GM18861 (cell line): ENCODE measurements around the gene C2CD4D.

Source experiments
- ATAC-seq: cut with Tn5 transposase; IDR thresholded peaks from one replicate; pipeline ENCODE4 v1.9.1; 2021; ENCODE audit not compliant: unreplicated experiment

Gene C2CD4D

GRCh38 chr1:151835596-151835995 lies 4.0 kb downstream of the C2CD4D start:
- ATAC-seq = no peak

DNA sequence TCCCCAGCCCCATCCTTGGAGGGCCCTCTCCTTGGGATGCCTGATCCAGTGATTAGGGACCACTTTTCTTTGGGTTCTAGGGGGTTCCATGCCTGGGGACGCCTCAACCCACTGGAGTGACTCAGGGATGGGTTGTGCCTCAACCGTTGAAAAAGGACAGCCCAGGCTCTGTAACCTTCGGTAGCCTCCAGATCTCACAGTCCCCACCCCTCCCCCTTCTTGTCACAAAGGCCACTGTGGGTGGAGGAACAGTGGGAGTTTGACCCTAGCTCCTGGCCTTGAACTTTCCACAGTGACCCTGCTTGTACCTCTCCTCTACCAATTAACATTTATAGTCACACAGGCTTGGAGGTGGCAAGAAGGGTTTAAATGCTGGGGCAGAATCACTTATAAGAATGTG lies 5.4 kb downstream of the C2CD4D start:
- no peak for ATAC-seq

- ATAC-seq = no peak
These were observed 6.3 kb downstream of the C2CD4D start for GRCh38 chr1:151833172-151833900.

- ATAC-seq = no peak
These were observed 7.2 kb downstream of the C2CD4D start for GRCh38 chr1:151832318-151832980.

- no peak for ATAC-seq
These were observed 8.0 kb downstream of the C2CD4D start, which contains the start of gene RORC for GRCh38 chr1:151831605-151832004. RORC (minus strand) TSS chr1:151831802; CDS start chr1:151831764, 38 bp downstream.

- no peak for ATAC-seq
These were observed 8.4 kb downstream of the C2CD4D start for GRCh38 chr1:151831256-151831591.

DNA sequence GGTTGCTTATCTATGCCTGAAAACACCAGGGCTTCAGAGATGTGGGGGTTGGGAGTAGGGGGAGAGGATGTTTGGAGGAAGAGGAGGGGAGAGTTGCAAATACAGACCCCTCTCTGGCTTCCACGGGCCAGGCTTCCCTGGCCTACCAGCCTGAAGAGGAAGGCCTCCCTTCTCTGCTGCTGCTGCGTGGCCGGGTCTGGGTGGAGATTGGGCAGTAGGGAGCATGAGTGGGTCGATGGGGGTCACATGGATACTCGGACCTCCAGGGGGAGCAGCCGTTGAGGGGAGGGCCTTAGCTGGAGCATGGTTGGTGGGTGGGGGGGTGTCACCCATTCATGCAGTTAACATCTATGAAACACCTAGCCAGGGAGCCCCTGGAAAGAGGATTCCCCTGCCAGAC lies 9.6 kb downstream of the C2CD4D start:
- ATAC-seq = no peak

DNA sequence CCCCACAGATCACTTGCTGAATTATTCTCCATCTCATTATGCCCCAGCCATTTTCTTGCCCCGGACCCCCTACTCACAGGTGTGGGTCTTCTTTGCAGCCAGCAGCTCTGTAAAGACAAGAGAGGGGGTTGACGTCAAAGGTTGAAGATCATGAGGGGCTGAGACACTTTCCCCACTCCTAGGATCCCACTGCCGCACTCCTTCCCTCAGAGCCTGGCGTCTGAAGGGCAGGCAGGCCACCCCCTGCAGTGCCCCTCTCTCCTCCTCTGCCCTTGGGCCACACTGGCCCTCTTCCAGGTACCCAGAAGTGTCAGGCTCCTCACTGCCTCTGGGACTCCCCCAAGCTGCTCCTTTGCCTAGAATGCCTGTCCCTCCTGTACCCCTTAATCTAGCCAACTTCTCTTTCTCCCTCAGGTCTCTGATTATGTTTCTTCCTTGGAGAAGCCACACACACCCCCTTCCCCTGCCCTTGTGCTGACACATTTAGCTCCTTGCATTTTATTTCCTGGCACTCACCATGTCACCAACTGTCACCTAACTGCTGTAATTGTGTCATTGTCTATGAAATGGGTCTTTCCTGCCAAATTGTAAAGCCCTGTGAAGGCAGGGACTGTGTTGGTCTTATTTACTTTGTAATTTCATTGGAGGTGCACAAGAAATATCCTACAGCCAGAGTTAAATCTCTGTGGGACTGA lies 10.1 kb downstream of the C2CD4D start:
- ATAC-seq = no peak

DNA sequence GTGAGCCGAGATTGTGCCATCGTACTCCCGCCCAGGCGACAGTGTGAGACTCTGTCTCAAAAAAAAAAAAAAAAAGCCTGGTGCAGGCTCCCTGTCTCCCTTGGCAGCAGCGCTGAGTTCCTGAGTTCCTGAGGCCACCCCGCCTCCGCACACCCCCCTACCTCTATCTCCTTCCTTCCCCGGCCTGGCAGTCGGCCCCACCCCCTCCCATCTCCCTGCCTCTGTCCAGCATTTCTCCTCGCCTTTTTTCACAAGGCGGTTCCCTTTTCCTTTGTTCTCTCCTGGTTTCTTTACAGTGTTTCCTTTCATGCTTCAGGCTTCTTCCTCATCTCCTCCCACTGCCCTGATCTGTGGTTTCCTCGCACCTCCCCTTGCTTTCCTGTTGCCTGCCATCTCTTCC lies 10.7 kb downstream of the C2CD4D start:
- ATAC-seq = no peak

- ATAC-seq = no peak
These were observed 11.8 kb downstream of the C2CD4D start for GRCh38 chr1:151827853-151828252.

DNA sequence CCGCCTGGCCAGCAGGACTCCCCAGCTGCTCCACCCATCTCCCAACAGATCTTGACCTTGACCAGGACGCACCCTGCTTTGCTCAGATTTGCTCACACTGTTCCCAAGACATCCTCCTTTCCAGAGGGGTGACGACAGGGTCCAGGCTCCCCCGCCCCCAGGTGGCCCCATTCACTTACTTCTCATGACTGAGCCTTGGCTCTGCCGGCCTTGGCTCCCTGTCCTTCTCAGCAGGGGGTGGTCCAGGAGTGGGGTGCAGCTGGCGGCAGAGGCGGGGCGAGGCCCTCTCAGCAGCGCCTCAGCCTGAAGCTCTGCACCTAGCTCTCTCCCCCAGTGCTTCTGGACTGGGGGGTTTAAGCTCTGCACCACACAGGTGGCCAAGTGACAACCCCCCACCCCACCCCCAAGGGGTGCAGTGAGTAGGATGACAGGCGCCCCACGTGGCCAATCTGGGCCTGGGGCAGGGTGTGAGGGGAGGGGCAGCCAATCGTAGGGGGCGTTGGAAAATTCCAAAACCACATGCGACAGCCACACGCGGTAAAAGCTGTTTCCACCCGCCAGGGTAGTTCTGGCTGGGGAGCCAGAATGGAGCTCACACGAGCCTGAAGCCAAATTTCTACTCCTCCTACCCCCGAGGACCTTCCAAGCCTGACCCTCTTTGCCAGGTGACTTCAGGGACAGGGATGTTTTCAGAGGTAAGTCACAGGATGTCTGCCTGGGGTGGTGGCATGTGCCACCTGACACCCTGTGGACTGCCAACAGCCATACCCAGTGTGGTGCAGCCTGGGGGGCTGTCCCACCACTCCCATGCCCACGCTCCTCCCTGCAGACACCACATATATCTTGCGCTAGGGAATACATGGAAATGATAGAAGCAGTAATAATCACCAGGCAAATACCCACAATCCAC lies 13.6 kb downstream of the C2CD4D start:
- ATAC-seq = no peak

DNA sequence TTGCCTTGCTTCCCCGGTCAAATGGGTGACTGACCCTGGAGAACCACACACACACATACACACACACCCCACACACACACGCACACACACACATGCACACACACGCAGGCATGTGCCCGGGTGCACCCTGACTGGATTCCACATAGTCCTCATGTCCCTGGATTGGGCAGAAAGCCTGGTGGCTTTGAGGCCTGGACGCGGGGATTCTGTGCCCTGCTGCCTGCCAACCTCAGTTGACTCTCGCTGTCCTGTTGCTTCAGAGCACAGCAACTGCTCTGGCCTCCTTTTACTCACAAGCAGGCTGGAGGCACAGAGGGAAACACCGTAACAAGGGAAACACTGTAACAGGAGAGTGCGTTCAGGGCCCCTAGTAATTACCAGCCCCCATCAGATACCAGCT lies 14.4 kb downstream of the C2CD4D start:
- no peak for ATAC-seq

DNA sequence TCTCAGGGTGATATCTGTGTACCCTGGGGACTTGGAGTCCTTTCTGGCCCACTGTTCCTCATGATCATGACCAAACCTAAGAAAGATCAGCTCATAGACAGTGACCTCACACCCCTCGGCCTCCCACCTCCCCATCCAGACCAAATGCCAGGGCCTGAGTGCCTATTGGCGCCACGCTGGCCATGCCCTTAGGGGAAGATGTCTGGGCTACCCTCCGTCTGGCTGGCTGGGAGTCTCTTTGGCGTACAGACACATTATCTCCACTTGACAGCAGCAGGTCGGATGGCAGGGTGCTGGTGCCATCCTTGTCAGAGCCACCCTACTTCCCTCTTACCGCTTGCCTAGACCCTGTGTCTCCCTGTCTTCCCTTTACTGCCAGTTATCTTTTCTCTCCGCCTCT lies 16.4 kb downstream of the C2CD4D start:
- ATAC-seq = no peak

GRCh38 chr1:151822404-151822803 lies 17.2 kb downstream of the C2CD4D start:
- ATAC-seq = no peak

- no peak for ATAC-seq
These were observed 18.7 kb downstream of the C2CD4D start for GRCh38 chr1:151820940-151821339.

- no peak for ATAC-seq
These were observed 19.5 kb downstream of the C2CD4D start for GRCh38 chr1:151819976-151820623.

DNA sequence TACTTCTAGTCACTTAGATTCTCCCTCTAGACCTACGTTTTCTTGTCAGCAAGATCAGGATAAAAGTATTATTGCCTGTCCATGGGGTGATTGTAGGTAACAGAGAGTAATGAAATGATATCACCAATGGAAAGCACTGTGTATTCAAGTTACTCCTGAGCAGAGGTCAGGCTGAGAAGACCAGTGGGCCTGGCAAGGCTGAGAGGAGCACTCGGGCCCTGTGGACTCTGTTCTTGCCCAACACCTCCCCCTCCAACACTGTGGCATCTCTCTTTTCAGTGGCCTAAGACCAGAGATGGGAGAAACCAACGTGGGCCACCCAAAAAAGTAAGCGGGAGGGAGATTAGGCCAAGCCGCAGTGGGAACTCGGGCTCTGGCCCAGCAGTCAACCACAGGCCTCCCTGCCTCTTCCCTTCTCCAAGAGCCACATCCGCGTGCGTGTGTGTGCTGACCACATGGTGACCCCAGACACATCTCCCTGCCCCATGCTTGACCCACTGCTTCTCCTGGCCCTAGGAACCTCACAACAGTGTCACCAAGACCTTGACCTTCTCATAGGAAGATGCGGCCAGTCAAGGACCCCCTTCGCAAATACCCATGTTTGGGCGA lies 20.3 kb downstream of the C2CD4D start:
- ATAC-seq = no peak

GRCh38 chr1:151817353-151817730 lies 22.3 kb downstream of the C2CD4D start:
- no peak for ATAC-seq

- no peak for ATAC-seq
These were observed 22.9 kb downstream of the C2CD4D start for GRCh38 chr1:151816548-151817352.
